ENCODE data around the gene PRKAR1B.

- TF ChIP-seq CTCF (IDR thresholded peaks at IDR 0.05; ENCODE audit: low read length): no peak
- TF ChIP-seq EZH2 (IDR thresholded peaks at IDR 0.05; ENCODE audit: borderline replicate concordance, low read length): no peak
Observed at GRCh38 chr7:514242-514641, 212.8 kb downstream of the PRKAR1B start.

Measured in OCI-LY1 (cell line).